COLO829 (cell line): ENCODE results near the gene PLLP.
A peak's percentile ranks its signal among the peaks of the same experiment; 100 is the strongest.

Source experiments
- DNase-seq: peaks from one replicate; pipeline ENCODE4 v3.0.0; 2012; ENCODE audit warnings: low spot score

Gene PLLP, protein sequence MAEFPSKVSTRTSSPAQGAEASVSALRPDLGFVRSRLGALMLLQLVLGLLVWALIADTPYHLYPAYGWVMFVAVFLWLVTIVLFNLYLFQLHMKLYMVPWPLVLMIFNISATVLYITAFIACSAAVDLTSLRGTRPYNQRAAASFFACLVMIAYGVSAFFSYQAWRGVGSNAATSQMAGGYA

DNA sequence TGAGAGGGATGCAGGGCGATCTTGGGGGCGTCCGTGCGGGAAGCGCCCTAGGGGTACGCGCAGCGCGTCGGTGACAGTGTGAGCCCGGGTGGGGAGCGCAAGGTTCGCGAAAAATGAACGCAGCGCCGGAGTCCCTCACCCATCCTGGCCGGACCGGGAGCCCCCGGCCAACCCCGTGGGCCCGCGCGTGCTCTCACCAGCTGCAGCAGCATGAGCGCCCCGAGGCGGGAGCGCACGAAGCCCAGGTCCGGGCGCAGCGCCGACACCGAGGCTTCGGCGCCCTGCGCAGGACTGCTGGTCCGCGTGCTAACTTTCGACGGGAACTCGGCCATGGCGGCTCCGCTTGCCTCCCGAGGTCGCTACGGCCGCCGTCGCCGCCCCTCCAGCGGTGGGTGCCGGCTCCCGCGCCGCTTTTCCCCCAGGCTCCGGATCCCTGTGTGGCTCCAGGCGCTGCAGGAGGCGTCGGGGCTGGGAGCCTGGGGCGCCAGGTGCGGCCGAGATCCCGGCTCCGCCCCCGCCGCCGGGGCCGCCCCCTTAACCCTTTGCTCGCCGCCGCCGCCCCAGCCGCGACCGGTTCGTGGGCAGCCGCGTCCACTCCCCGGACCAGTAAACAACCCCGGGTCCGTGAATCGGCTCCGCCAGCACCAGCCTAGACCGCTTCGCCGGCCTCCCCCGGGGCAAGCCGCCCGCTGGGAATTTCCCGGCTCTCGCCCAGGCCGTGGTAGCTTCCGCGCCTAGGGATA lies at the start of gene PLLP:
Gene PLLP (minus strand): TSS at position 464 of the 743 bp plus-strand sequence. CDS start 132 bp downstream, at position 332.
- DNase-seq: no peak

DNA sequence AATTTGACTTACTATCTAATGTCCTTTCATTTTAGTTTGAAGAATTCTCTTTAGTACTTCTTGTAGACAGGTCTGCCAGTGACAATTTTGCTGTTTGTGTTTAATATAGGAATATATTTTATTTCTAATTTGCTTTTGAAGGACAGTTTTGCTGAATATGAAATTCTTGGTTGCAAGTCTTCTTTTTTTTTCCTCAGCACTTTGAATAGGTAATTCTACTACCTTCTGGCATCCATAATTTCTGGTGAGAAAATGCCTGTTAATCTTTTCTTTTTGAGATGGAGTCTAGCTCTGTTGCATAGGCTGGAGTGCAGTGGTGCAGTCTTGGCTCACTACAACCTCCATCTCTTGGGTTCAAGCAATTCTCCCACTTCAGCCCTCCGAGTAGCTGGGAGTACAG lies 48.9 kb upstream of the PLLP start:
- no peak for DNase-seq

DNA sequence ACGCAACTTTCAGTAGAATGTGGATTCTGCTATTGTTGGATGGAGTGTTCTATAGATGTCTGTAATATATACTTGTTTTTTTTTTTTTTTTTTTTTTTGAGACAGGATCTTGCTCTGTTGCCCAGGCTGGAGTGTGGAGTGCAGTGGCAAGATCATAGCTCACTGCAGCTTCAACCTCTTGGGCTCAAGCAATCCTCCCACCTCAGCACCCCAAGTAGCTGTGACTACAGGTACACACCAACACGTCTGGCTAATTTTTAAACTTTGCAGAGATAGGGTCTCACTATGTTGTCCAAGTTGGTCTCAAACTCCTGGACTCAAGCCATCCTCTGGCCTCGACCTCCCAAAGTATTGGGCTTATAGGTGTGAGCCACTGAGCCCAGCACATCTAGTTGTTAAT lies 46.9 kb upstream of the PLLP start:
- DNase-seq: no peak

DNA sequence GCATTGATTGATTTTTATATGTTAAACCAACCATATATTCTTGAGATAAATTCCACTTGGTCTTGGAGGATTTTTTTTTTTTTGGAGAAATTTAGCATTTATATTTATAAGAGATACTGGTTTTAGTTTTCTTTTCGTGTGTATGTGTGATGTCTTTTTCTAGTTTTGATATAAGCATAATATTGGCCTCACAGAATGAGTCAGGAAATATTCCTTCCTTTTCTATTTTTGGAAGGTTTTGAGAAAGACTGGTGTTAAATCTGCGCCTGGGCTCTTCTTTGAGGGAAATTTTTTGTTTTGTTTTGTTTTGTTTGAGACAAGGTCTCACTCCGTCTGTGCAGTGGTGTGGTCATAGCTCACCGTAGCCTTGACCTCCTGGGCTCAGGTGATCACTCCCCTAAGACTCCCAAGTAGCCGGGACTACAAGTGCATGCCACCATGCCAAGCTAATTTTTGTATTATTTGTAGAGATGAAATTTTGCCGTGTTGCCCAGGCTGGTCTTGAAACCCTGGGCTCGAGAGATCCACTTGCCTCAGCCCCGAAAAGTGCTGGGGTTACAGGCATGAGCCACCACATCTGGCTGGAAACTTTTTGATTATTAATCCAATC lies 45.4 kb upstream of the PLLP start:
- no peak for DNase-seq

DNA sequence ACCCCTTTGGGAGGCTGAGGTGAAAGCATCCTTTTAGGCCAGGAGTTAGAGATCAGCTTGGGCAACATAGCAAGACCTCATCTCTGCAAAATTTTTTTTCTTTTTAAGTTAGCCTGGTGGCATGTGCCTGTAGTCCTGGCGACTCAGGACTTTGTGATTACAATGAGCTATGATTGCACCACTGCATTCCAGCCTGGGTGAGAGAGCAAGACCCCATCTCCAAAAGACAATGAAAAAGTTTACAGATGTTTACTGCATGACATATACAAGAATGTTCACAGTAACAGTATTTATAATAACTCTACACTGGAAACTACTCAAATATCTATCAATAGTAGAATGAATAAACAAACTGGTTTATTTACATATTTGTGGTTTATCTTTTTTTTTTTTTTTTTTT lies 41.0 kb upstream of the PLLP start:
- DNase-seq: no peak

DNA sequence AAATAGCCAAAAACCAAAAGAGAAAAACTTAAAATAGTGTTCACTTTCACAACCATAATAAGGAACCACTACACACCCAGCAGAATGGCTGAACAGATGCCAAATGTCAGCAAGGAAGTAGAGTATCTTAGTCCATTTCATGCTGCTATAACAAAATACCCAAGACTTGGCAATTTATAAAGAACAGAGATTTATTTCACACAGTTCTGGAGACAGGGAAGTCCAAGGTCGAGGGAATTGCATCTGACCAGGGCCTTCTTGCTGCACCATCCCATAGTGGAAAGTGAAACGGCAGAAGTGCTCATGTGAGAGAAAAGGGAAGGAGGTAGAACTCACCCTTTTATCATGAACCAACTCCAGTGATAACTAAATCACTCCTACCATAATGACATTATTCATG lies 40.3 kb upstream of the PLLP start:
- DNase-seq: no peak

DNA sequence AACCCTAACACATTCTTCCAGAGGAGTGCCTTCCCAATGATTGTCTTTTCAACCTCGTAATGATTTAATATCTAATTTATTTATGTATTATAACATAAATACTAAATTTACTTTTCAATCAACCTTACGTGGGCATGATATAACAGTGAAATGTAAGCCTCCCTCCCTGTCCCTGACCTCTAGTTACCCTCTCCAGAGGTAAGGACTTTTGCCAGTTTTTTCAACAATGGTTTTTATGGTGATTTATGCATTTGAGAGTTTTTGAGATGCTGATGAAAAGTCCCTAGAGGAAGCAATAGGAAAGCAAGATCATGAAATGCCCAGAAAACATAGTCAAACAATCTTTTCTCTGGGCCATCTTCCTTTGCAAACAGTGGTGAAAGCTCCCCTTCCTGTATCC lies 35.2 kb upstream of the PLLP start:
- DNase-seq: no peak

DNA sequence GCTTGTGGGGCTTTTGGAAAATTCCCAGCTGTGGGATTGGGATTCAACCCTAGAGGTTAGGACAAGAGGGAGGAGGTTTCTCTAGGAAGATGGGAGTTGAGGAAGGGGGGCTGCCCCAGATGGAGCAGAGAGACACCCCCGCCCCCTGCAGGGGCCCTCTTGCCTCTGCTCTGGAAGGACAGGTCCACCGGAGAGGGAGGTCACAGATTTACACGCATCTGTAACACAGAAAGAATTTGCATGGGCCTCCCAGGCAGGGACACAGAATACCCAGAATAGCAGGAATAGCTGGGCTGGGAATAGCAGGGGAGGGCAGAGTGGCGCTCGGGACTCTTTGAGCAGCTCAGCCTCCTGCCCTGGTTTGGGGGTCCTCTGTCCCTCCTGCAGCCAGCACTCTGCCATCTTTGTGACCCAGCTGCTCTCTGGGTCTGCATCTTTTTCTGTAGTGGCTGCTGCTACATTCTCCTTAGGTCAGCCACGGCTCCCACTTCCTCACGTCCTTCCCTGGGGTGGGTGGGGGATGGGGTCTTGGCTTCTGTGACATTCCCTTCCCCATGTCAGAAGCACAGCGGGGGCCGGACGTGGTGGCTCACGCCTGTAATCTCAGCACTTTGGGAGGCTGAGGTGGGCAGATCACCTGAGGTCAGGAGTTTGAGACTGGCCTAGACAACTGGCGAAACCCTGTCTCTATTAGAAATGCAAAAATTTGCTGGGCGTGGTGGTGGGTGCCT lies 33.9 kb upstream of the PLLP start:
- no peak for DNase-seq

DNA sequence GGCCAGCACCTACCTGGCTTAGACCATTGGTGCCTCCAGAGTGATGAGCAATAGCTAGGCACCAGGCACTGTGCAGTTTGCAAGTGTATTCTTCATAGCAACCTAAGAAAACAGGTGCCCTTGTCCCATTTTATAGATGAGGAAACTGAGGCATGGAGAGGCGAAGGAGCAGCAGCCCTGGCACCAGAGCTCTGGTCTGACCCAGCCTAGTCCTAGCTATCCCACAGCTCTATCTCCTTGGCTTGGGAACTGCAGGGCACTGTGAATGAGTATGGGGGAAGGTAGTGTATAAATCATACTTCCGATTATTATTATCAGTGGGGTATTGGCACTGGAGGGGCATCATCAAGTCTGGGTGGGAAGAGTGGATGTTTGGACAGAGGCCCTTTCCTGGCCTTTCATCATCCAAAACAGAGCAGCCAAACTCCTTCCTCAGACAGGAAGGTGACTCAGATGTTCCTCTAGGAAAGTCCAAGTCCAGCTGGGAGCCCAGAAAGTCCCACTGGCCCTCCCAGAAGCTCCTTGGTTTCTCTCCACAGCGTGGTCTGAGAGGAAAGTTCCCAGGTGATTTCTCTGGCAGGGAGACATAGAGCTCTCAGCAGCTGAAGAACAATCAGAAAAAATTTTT lies 32.0 kb upstream of the PLLP start:
- peak; percentile 20 for DNase-seq

DNA sequence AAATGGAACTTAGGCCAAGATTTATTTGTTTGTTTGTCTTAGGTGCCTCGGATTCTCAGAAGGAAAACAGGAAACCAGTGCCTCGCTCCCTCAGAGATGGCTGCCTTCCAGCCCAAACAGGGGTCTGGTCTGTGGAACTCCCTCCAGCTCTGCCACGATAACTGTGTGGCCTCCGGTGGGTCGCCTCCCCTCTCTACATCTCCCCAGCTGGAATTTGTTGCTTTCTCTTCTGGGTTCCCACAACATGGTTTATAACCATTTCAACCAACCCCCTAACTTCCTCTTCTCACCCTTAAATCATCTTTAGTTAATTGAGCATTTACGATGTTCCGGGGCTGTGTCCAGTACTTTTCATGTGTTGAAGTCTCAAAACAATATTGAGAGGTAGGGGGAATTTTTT lies 30.9 kb upstream of the PLLP start:
- no peak for DNase-seq

DNA sequence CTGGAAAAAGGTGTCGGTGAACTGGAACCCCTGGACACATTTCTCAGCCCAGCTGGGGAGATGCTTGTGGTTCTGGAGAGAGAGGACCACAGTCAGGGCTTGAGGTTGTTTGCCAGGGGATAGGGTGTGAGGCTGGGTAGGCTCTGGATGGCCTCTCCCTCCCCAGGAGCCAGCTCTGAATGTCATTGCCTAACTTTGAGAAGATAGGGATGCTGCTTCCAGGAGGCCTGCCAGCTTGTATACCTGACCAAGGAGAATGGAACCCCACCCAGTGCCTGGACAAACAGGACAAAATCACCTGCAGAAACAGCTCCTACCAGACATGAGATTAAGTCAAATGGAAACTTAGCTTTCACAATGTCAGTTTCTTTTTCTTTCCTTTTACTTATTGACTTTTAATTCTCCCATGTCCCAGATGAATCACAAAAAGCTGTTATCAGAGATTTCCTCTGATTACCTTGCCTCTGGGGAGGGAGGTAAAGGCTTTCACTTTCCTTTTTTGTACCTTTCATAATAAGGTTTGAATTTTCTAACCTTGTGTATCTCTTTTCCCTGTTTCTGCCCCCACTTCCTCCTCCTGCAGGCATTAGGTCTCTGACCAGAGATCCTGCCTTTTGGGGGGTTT lies 29.8 kb upstream of the PLLP start:
- no peak for DNase-seq

DNA sequence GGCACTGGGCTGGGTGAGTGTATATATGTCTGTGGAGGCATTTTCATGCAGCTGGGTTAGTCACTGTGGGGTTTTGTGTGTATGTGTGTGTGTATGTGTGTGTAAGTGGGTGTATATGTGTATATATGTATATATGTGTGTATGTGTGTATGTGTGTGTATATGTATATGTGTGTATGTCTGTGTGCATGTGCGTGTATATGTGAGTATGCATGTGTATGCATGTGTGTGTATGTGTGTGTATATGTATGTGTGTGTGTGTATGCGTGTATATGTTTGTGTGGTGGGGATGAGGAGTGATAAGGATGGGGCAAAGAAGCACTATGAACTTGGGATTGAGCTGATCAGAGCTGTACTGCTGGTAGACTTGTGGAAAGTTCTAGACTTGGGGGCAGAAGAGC lies 29.0 kb upstream of the PLLP start:
- no peak for DNase-seq

DNA sequence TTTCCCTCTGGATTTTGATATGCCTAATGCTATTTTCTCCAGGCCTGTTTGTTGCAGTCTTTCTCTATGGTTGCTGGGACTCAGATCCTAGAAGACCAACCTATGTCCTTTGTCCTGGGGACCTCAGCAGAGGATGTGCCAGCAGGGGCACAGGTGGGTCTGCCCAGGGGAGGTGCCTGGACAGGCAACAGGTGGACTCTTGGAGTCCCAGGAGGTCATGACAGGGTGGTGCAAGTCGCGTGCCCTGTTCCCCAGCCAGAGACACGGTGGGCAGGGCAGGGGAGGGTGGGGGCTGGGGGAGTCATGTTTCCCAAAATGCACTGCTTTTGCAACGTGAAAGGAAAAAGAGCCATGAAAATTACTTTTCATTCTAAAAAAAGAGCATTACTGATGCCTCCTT lies 26.3 kb upstream of the PLLP start:
- DNase-seq: no peak

DNA sequence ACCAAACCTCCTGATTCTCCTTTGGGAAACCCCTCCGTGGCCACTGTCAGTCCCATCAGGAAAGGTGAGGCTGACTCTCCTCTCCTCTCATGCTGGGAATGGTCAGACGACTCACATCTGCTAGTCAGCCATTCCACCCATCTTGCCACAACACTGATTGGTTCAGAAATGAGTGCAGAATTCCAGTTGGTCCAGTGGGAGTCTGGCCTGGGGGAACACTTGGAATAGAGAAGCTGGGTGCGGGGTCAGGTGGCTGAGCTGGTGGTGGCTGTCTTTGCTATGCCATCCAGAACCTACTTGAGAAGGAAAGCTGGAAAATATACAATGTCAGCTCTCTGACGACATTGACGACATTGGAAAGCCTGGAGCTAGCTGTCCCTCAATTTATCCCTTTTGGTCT lies 23.6 kb upstream of the PLLP start:
- no peak for DNase-seq

DNA sequence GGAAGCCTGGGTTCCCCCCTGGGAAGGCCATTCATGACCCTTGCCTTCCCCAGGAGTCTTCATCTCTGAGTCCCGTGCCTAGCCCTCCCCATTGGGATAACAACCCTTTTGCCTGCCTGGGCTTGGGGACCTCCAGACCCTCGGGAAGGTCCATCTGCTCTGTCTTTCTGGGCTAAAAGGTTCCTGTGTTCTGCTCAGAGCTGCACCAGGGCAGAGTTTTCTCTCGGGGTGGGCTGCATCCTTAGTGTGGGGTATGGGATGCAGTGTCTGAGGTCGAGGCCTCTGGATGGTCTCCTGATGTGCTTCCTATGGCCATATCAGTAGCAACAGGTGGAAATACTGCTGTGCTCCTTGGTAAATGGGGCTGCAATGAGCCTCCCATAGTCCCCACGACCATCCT lies 22.9 kb upstream of the PLLP start:
- no peak for DNase-seq

DNA sequence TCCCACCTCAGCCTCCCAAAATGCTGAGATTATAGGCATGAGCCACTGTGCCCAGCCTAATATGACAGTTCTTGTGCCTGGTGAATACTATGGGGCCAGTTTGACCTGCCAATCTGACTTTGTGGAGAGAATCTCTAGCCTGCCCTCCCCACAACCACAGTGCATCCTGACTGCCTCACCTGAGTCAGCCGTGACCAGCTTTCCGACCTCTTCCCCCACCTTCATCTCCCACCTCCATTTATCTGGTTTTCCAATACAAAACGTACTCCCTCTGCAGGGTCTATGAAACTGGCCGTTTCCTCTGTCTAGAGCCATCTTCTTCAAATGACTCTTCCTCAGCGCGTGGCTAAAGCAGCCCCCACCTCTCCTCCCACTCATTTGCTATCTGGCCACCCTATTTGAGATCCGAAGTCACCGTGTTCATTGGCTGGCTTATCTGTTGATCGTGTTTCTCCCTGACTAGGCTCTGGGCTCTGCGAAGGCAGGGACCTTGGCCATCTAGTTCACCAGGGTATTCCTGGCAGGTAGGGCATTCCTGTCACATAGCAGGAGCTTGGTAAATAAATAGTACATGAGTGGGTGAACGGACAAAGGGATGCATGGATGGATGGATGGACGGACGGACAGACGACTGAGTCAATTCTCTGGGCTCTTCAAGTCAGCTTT lies 22.3 kb upstream of the PLLP start:
- DNase-seq: no peak

DNA sequence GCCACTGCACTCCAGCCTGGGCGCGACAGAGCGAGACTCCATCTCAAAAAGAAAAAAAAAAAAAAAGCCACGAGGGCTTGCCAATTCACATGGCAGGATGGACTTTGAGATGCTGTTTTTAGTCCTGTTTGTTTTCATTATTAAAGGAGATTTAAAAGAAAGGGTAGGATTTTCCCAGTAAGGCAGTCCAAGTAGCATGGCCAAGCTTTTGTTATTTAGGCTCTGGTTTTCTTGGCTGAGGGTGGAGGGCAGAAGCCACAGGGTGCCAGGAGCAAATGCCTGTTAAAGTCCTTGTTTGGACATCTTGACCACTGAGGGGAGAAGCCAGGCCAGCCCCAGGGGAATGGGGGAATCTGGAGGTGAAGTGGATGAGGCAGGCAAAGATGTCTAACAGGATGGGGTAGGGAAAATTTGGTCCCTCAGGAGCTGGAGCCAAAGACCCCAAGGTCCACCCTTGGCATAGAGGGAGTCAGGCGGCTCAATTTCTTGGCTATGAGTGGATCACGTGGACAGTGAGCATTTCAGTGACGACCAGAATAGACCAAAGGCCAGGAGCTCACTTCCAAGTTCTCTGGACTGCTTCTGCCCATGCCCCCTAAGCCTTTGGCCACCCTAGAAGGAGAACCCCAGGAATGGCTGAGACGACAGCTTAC lies 20.8 kb upstream of the PLLP start:
- no peak for DNase-seq

DNA sequence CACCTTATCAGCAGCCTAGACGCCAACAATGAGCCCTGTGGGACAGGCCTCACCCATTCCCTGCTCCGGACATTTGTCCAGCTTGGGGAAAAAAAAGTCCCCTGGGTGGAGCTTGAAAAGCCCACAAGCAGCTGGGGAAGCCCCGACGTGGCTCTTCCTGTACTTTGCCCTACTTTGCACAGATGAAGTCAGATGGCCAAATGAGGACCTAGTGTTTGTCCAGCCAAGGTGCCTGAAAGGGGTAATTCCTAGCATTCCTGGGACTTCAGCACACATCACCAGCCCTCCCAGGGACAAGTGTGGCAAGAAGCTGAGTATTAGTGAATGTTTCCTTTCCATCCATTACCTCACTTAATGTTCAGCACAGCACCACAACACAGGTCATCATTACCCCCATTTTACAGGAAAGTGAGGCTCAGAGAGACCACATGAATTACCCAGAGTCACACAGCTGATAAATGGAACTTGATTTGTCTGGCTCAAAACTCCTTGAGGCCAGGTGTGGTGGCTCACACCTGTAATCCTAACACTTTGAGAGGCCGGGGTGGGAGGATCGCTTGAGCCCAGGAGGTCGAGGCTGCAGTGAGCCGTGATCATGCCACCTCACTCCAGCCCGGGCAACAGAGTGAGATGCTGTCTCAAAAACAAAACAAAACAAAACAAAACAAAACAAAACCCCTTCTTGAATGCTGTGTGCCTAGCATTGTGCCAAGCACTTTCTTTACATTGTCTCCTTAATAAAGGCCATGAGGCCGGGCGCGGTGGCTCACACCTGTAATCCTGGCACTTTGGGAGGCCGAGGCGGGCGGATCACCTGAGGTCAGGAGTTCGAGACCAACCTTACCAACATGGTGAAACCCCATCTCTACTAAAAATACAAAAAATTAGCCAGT lies 19.9 kb upstream of the PLLP start:
- DNase-seq: no peak

DNA sequence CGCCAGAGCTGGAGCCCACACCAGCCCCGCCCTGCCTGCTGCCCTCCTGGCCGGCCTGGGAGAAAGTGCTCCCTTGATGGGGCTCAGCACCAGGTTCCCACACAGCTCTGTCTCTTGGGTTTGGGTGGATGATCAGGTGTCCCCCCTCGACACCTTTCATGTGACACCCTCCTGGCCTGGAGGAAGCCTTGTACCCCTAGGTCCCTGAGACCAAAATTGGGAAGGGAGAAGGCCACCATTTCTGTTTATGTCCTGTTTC lies 19.4 kb upstream of the PLLP start:
- no peak for DNase-seq
